ENCODE results near the gene PMEL.
"Not testable (repeated sequence)": the region's sequence is repeated elsewhere in the genome, so short reads cannot be mapped to it uniquely, and the experiment has no call there.

Gene PMEL

DNA sequence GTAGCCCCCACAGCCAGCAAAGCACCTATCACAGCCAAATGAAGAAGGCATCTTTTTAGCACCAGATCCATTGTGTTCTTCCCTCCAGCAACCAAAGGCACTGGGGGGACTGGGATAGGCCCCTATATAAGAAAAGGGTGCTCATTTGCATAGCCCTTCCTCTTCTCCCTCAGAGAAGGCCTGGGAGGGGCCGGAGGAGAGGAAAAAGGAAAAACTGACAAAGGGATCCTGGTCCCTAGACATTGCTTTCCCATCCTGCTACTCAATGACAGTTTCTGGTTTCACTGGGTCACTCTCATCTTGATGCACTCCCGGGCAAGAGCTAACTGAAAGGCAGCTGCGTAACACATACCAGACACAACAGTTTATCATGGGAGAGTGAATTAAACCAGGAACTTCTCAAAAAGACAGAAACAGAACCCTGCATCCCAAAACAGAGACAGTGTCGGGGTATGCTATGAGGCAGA lies at the start of gene PMEL:
Gene PMEL (minus strand): TSS at position 102 of the 467 bp plus-strand sequence. CDS start 31 bp downstream, at position 71.
- no peak for DNase-seq

DNA sequence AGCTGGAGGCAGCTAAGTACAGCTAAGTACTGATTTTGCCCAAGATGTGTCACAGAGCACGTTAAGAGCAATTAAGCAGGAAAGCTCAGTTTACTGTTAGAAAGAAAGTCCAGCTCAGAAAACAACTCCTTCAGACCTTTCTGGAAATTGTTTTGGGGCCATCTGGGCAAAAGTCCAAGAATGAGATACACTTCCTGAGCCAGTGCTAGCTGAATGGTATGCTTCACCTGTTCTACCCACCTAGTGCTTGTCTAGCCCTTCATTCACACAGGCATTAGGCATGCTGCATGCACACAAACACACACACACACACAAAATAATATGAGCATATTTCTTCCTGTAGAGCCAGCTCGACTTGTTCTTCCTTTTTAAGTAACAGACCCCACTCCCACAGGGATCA lies 48.4 kb upstream of the PMEL start:
- no peak for DNase-seq

DNA sequence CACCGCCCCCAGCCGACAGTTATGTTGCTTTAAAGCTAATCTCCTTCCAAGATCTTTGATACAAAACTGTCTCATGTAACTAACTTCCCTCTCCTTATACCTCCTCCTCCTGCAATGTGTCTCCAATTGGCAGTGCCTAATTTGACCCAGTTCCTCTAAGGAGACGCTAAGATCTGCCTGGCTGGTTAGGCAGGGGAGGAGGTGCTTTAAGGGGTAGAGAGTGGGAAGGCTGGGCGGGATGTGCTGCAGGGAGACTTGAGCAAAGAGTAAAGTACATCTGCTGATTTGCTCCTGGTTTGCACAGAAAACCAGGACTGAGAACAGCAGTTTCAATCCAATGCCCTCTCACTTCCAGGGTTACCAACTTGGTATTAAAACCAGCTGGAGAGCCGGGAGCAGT lies 47.6 kb upstream of the PMEL start:
- no peak for DNase-seq

DNA sequence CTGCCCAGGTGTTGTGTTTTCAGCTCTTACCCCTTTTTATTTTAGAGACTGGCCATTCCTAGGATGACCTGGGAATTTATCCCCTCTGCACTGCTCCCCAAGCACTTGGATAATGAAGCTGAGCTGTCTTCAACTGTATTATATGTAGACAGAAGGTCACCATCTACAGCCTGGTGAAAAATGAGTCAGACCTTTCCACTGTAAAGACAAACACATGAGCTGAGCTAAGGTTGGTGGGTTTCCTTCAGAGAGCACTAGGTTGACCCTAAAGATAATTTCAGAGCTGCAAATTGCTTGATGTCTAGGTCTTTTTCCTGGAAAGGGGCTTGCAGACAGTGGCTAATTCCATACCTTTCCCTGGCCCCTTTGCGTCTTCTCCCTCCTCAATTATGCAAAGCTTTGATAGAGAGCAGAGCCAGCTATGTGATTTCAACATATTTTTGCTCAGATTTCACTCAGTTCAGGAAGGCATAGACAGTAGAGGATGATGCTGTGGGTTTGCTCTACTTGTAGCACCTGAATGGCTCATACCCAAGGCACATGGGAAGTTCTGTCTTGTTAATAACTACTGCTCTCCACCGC lies 45.8 kb upstream of the PMEL start:
- DNase-seq, result no peak

DNA sequence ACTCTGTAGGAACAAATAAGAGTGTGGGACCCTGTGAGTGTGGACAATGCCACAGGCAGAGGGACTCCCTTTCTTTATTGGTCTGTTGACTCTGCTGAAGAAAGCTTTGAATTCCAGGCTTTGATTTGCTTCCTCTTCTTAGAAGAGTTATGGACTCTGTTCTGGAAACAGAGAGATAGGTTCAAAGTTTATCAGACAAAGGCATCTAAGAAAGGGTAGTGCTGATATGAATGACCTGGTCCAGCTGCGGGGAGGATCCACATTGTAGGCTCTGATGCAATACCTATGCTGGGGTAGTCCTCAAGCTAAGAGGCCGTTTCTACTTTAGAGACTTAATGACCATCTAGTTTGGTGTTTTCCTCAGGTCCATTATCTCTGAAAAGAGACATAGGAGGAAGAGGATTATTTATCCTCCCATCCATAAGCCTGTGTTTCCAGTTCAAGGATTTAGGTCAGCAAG lies 44.3 kb upstream of the PMEL start:
- no peak for DNase-seq

DNA sequence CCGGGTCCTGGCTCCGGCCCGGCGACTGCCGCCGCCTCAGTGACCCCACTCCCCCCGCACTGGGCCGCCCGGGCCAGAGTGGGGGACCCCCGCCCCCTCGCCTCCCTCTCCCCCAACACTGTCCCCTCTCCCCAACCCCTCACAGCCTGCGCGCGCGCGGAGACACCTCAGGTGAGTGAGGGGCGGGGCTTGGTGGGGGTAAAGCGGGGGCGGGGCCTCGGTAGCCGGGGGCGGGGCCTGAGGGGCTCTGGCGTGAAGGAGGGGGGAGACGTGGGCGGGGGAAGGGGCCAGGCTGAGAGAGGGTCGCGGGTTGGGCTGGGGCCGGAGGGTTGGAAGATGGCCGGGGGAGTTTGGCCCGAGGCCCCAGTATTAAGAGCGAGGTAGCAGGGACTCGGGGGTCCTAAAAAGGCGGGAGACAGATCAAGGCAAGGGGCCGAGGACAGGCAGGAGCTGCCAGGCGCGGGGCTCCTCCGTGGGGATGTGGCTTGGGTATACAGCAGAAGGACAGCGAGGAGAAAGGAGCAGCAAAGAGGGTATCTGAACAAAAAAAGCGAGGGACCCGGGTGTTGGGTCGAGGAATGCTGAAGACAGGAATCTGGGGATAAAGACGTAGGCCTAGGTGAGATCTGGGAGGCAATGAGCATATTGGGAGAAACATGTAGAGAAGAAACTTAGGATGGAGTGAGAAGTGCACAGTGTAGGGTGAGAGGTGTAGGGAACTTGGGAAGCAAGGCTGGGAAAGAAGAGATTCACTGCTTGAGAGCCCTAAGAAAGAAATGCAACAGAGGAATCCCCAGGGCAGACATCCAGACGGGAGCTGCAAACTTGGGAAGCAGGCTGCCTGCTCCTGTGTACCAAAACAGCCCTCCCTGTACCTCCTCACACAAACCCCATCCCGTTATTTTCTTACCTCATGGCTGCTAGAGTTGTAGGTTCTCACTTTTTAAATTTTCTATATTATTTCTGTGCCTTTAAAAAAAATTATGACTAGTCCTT lies 42.0 kb upstream of the PMEL start:
- no peak for DNase-seq

DNA sequence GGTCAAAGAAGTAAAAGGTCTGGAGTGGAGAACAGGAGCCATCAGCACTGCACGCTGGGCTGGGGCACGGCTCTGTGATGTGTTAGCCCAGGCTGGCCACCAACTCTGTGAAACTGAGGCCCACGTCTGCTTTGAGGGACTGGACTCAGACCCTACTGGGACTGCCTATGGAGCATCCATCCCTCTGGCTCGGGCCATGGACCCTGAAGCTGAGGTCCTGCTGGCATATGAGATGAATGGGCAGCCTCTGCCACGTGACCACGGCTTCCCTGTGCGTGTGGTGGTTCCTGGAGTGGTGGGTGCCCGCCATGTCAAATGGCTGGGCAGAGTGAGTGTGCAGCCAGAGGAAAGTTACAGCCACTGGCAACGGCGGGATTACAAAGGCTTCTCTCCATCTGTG lies 38.4 kb upstream of the PMEL start:
- no peak for DNase-seq

DNA sequence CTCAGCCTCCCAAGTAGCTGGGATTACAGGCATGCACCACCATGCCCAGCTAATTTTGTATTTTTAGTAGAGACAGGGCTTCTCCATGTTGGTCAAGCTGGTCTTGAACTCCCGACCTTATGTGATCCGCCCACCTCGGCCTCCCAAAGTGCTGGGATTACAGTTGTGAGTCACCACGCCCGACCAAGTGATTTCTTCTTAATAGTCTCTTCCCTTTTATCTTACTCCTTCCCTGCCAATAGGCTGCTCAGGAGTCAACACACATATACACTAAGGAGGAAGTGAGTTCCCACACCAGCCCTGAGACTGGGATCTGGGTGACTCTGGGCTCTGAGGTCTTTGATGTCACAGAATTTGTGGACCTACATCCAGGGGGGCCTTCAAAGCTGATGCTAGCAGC lies 37.5 kb upstream of the PMEL start:
- not testable (repeated sequence) for DNase-seq

DNA sequence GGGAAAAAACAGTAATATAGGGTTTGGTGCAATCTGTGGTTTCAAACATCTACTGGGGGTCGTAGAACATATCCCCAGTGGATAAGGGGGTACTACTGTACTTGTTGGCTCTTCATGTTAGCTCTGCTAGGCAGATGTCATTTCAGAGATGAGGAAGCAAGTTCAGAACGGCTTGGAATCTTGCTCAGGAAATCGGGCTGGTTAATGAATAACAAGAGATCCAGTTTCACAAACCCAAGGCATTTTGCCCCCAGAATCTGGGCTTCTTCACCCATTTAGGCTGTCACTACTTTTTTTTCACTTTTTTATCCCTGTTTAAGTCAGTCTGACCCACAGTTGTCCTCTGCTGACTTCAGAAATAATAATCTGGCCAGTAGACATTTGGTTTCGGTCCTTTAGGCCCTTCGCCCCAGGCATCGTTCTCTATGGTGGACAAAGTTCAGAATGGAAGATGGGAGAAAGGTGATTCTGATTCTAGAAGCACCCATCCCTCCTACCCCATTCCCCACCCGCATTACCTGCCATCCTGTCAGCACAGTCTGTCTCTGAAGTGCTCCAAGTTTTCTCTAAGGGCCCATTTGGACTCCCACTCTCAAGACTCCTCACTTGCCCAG lies 35.8 kb upstream of the PMEL start:
- no peak for DNase-seq

DNA sequence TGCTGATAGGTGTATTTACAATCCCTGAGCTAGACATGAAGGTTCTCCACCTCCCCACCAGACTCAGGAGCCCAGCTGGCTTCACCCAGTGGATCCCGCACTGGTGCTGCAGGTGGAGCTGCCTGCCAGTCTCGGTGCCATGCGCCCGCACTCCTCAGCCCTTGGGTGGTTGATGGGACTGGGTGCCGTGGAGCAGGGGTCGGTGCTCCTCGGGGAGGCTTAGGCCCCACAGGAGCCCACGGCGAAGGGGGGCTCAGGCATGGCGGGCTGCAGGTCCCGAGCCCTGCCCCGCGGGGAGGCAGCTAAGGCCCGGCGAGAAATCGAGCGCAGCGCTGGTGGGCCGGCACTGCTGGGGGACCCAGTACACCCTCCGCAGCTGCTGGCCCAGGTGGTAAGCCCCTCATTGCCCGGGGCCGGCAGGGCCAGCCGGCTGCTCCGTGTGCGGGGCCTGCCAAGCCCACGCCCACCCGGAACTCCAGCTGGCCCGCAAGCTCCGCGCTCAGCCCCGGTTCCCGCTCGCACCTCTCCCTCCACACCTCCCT lies 34.2 kb upstream of the PMEL start:
- DNase-seq, result not testable (repeated sequence)

DNA sequence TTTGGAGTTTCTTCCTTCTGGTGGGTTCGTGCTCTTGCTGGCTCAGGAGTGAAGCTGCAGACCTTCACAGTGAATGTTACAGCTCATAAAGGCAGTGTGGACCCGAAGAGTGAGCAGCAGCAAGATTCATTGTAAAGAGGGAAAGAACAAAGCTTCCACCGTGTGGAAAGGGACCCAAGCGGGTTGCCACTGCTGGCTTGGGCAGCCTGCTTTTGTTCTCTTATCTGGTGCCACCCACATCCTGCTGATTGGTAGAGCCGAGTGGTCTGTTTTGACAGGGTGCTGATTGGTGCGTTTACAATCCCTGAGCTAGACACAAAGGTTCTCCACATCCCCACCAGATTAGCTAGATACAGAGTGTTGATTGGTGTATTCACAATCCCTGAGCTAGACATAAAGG lies 33.7 kb upstream of the PMEL start:
- DNase-seq, result not testable (repeated sequence)

DNA sequence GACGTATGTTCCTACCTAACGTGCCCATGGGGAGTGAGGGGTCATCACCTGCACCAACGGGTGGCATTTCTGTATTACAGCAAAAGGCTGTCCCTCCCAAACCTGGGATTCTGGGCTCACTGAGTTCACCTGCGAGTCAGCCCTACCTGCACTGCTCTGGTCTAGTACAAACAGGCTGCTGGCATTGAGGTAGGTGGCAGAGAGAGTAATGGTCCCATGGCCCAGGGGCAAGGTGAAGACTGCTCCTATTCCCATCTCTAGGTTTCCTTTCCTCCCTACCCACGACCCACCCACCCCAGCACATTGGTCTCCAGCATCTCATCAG lies 31.7 kb upstream of the PMEL start:
- DNase-seq, result no peak

DNA sequence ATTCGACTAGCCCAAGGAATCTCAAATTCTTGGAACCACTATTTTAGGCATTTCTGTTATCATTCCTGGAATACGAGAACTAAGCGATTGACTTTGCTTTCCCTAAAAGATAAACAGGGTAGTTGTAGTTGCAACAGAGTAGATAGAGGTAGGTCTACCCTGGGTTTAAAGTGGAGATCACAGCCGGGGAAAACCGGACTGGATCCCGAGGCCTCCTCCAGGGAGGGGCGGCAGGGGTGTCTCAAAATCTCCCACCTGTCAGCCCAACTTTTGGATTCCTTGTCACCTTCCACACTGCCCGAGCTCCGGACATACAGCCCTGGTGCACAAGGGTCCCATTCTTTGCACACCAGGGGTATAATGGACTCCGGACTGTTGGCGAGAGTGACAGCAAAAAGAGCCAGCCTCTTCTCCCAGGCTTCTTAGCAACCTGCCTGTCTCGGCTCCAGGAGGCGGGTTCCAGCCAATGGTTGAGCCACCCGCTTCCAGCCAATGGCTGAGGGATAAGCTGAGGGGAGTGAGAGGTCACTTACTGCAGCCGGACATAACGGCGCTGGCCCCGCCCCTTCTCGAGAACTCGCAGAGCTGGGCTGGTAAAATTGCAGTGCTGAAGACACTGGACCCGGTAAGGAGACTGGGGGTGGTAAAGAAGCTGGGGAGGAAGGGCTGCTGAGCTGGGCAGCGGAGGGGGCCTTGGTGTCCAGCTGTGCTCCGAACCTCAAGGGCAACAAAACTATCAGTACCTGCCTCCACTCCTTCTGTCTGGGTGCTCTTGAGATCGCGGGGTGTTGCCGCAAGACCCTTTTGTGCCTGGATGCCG lies 31.1 kb upstream of the PMEL start, which contains the start of gene SUOX:
Gene SUOX (plus strand): TSS at position 562 of the 820 bp plus-strand sequence. CDS start 4,946 bp downstream, outside the sequence.
- DNase-seq, result peak; percentile 80

DNA sequence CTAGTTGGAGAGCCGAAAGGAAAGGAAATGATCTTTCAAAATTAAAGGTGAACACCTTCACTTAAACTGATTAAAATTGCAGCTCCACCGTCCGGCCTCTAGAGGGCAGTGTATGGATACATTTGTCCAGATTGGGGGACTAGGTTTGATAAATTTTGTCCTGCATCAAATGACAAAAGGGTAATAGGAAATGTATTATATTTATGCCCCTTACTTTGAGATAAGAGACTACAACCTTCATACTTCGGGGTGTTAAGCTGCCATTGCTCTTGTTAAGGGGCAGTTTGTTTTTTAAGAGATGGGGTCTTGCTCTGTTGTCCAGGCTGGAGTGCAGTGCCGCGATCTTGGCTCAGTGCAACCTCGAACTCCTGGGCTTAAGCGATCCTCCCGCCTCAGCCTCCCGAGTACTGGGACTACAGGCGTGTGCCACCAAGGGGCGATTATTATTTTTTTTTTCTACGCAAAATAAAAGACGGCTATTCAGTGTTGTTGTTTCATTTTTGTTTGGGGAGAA lies 30.4 kb upstream of the PMEL start:
- DNase-seq, result no peak

DNA sequence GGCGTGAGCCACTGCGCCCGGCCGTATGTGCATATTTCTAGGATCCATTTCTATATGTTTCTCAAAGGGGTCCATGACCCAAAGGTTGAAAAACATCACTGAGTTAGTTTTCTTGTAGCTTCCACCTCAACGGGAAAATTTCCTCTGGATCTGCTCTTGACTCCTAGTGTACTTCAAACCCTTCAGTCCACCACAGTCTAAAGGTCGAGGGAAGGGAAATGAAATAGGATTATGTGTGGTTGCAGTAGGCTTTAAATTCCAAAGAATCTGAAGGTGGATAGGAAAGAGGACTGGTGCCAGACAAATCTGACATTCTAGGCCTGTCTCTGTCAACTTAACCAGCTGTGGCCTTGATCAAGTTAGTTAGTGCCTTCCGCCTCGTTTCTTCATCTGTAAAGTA lies 29.5 kb upstream of the PMEL start:
- DNase-seq, result no peak

DNA sequence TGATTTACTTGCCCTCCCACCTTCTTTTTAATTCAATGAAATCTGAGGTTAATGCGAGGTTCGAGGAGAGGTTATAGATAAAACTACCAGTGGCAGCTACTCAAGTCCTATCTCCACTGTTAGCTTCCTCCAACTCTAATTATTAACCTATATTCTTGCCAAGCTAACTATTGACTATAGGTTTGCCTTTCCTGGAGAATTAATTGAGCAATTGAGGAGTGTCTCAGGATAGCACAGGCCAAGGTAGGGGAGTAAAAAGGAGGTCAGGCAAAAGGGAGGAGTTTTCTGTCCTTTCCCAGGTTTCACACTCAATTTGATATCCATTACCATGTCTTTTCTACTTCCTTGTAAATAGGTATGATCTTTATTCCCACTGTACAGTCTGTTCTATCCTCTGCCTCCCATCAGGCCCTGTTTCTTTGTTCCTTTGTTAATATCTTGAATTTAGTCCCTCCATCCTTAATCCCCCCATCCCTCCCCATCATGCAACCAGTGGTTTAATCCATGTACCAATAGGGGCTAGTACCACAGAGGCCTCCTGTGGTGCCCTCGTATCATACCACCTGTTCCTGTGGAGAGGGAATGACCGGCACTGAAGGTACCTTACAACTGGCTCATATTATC lies 27.5 kb upstream of the PMEL start:
- DNase-seq, result no peak

DNA sequence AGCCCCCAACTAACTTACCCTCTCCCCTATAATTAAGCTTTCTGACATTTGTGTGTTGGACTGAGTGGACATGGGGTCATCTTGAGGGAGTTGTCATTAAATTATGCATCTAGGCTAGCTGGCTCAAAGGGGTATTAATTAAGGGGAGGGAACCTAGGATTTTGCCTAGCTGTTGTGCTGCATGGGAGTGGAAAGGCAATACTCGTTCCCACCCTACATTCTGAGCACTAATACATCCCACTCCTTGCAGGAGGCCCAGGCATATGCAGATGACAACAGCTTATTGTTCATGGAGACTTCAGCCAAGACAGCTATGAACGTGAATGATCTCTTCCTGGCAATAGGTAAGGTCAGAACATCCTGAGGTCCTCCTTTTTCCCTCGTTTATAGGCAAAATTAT lies 25.3 kb upstream of the PMEL start:
- no peak for DNase-seq

DNA sequence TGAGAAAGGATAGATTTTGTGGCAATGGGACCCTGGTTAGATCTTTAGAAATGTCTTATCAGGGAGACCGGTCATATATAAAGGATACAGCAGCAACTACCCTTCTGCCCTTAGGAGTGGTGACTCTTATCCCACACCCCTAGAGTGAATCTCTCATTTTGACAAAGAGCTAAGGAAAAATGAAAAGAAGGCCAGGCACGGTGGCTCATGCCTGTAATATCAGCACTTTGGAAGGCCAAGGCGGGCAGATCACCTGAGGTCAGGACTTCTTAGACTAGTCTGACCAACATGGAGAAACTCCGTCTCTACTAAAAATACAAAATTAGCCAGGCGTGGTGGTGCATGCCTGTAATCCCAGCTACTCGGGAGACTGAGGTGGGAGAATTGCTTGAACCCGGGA lies 20.1 kb upstream of the PMEL start:
- DNase-seq, result not testable (repeated sequence)

DNA sequence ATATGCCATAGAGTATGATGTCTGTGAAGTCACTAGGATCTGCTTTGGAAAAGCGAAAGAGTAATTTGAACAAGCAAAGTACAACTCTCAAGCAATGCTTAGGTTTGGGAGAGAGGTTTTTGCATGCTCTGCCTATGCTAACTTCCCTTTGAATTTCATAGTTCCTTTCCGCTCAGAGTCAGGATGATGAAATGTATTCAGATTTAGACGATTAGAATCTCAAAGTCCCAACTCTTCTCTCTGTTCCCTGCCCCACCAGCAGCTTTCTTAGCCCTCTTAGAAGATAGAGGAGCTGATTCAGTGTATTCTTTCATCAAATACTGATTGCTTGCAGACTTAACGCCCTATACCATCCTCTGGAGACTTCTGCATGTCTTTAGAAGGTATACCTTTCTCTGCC lies 19.5 kb upstream of the PMEL start:
- DNase-seq, result no peak

DNA sequence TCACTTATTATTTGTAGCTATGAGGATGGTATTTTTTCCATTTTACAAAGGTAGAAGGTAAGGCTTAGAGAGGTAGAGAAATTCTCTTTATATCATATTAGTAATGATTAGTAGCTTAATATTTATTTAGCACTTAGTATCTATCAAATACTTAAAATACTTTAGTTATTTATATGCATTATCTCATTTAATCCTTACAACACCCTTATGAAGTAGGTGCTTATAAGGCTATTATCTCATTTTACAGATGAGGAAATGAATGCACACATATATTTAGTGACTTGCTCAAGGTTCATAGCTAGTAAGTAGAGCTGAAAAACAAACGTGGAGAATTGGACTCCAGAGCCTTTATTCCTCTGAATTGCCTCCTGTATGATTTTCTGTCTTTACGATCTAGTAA lies 19.0 kb upstream of the PMEL start:
- no peak for DNase-seq

DNA sequence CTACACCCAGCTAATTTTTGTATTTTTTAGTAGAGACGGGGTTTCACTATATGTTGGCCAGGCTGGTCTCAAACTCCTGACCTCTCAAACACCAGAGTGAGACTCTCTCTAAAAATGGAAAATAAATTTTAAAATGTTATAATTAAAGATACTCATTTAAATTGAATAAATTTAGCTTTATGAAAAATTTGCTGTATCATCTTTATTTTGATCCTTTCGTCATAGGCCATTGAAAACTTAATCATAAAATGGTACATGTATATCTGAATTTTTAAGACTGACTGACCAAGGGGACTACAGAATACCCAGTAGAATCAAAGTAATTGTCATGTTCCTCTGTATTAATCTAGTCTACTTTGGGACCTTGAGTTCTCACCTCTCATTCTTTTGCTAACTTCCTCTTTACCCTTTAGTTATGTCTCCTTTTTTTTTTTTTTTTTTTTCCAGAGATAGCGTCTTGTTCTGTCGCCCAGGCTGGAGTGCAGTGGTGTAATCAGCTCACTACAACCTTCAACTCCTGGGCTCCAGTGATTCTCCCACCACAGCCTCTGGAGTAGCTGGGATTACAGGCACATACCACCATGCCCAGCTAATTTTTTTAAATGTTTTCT lies 17.5 kb upstream of the PMEL start:
- no peak for DNase-seq

All from DMS 273 treated with DMSO at 0.1 percent for 48 hours (cell line).